B cell (primary cell): ENCODE measurements around the gene TANC2.

Experiments used
- EZH2 ChIP-seq: IDR thresholded peaks from 2 replicates; pipeline ENCODE4 v1.6.1; 2012; ENCODE audit warnings: borderline replicate concordance, low read depth, mild to moderate bottlenecking, moderate library complexity, low read length; ENCODE audit not compliant: insufficient read depth, poor library complexity, severe bottlenecking
- TF ChIP-seq, protein P1 (sequence below): fragments of 200-600 bp; IDR thresholded peaks from one replicate; pipeline ENCODE4 v1.8.0; 2022; ENCODE audit warnings: antibody characterized with exemption, mild to moderate bottlenecking

GRCh38 chr17:62949036-62949435 lies 17.0 kb upstream of the TANC2 start:
- TF ChIP-seq, protein P1, sequence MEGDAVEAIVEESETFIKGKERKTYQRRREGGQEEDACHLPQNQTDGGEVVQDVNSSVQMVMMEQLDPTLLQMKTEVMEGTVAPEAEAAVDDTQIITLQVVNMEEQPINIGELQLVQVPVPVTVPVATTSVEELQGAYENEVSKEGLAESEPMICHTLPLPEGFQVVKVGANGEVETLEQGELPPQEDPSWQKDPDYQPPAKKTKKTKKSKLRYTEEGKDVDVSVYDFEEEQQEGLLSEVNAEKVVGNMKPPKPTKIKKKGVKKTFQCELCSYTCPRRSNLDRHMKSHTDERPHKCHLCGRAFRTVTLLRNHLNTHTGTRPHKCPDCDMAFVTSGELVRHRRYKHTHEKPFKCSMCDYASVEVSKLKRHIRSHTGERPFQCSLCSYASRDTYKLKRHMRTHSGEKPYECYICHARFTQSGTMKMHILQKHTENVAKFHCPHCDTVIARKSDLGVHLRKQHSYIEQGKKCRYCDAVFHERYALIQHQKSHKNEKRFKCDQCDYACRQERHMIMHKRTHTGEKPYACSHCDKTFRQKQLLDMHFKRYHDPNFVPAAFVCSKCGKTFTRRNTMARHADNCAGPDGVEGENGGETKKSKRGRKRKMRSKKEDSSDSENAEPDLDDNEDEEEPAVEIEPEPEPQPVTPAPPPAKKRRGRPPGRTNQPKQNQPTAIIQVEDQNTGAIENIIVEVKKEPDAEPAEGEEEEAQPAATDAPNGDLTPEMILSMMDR, result no peak
- TF ChIP-seq EZH2, result no peak
